HG02623 (cell line): ENCODE data around the gene TOMM5.

Experiments
- ATAC-seq: cut with Tn5 transposase; IDR thresholded peaks from one replicate; pipeline ENCODE4 v1.9.1; 2021; ENCODE audit warnings: moderate library complexity; ENCODE audit not compliant: unreplicated experiment

Gene TOMM5

DNA sequence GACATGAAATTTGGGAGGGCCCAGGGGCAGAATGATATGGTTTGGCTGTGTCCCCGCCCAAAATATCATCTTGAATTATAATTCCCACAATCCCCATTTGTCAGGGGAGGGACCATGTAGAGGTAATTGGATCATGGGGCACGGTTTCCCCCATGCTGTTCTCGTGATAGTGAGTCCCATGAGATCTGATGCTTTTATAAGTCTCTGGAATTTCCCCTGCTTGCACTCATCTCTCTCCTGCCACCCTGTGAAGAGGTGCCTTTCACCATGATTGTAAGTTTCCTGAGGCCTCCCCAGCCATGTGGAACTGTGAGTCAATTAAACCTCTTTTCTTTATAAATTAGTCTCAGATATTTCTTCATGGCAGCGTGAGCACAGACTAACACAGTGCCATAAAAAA lies 27.5 kb downstream of the TOMM5 start:
- no peak for ATAC-seq

DNA sequence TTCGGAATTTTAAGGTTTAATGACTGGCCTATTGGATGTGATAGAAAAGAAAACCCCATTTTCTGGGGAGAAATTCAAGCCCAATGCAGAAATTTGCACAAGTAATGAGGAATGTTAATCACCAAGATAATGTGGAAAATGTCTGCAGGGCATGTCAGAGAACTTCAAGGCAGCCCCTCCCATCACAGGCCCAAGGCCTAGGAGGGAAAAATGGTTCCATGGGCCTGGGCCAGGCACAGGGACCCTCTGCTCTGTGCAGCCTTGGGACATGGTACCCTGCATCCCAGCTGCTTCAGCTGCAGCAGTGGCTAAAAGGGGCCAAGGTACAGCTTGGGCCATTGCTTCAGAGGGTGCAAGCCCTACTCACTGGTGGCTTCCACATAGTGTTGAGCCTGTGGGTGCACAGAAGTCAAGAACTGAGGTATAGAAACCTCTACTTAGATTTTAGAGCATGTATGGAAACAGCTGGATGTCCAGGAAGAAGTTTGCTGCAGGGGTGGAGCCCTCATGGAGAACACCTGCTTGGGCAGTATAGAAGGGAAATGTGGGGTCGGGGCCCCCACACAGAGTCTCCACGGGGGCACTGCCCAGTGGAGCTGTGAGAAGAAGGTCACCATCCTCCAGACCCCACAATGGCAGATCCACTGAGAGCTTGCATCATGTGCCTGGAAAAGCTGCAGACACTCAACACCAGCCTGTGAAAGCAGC lies 28.4 kb downstream of the TOMM5 start:
- ATAC-seq = no peak

DNA sequence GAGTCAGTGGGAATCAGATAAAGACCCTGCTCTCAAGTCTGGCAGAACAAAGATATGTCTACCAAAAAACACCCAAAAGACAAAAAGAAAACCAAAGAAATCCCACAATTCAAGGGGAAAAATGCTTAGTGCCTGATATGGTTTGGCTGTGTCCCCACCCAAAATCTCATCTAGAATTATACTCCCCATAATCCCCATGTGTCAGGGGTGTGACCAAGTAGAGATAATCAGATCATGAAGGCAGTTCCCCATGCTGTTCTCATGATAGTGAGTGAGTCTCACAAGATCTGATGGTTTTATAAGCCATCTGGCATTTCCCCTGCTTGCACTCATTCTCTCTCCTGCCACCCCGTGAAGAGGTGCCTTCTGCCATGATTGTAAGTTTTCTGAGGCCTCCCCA lies 29.6 kb downstream of the TOMM5 start:
- ATAC-seq = no peak

DNA sequence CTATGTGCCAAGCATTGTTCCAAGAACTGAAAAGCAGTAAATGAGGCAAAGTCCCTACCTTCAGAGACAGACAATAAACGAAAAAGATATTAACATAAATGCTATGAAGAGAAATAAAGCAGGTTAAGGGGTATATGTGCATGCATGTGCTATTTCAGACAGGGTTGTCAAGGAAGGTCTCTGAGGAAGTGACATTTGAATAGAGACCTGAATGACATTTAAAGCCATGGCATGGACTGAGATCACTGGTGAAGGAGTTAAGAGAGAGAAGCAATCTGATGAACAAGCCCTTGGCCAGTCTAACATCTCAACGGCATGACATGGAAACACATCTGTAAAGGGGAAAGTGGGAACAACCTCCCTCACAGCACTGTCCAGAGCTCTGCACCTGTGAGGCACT lies 30.7 kb downstream of the TOMM5 start:
- ATAC-seq = no peak

DNA sequence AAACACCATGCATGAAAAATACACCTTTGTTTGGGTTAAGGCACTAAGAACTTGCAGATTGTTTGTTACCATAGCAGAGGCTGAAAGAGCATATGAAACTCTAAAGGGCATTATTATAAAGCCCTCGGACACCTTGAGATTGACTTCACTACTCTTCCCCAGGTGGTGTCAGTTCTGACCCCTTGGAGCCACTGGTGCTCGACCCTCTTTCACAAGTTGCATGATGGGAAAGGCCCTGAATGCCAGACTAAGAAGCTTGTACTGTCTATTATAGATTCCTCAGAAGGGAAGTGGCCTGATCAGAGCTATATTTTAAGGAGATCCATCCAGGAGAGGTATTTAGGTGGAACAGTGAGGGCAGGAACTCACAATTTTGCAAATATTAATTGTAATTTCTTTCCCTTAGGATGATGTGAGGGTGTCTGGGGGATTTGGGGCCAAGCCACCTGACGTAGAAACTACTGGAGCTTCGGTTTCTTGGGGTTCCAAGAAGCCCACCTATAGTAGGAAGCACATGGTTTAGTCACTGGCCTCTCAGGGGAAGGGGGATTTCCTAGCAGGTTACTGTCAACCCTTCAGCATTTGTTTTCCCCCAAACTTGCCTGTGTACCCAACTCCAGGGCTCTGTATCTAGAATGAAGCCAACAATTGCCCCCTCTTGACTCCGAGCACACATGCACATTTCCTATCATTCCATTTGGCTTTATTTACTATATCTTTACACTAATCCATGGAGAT lies 32.4 kb downstream of the TOMM5 start:
- ATAC-seq = no peak

DNA sequence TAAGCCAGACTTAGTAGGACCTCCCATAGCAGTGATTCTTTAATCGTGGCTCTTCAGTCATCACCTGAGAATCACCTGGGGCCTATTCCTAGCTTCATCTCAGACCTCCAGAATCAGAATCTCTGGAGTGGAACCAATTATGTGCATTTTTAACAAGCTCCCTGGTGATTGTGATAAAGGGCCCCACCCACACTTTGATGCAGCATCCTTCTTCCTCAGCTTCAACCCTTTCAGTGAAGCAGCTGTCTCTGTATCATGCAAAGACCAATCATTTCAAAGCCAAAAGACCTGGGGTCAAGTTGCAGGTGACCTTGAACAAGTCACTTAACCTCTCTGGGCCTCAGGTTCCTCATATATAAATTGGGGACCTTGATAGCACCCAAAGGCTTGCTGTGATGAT lies 33.3 kb downstream of the TOMM5 start:
- no peak for ATAC-seq

DNA sequence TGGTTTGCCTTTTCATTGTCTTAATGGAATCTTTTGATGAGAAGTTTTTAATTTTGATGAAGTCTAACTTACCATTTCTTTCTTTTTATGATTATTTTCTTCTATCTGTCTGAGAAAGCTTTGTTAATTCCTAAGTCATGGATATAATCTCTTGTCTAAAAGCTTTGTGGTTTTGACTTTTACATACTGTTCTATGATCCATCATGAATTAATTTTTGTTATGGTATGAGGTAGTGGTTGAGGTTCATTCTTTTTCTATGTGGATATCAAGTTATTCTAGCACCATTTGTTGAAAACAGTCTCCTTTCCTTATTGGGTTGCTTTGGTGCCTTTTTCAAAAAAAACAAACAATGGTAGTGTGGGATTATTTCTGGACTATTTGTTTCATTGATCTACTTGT lies 36.6 kb downstream of the TOMM5 start:
- ATAC-seq = no peak

DNA sequence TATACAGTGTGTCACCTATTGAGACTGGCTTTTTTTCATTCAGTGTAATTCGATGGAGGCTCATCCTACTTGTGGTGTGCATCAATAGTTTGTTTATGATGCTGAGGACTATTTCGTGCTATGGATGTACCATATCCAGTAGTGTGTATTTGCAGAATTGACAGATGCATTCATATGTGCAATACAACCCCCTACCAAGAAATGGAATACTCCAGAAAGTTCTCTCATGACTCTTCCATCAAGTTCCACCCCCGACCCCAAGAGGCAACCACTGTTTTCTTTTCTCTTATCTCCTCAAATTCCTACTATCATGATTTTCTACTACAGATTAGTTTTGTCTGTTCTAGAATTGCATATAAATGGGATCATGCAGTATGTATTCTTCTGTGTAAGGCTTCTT lies 38.1 kb downstream of the TOMM5 start:
- no peak for ATAC-seq

DNA sequence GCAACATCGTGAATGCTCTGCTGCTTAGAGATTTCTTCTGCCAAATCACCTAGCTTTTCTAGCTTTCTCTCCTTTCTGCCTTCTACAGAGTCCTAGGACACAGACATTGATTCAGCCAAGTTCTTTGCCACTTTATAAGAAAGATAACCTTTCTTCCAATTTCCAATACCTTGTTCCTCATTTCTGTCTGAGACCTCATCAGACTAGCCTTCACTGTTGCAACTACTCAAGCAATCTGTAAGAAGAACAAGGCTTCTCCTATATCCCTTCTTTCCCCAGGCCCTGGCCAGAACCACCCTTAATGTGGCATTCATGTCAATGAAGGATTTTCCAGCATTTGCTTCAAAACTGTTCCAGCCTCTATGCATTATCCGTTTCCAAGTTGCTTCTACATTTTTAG lies 40.5 kb downstream of the TOMM5 start:
- no peak for ATAC-seq

DNA sequence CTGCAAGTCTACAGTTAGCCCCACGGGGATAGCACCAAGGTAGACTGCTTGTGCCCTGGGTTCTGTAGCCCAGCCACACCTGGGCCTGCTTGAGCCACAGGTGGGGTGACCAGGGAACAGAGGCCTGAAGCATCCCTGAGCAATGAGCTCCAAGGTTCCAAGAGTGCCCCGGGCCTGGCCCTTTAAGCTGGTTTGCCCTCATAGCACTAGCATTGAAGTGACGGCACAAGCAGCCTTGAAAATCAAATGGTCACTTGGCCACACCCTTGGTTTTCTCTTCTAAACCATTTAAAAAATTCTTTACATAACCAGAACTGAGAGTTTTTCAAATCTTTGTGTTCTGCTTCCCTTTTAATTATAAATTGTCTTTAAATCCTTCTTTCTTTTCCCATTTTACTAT lies 40.9 kb downstream of the TOMM5 start:
- ATAC-seq = no peak

DNA sequence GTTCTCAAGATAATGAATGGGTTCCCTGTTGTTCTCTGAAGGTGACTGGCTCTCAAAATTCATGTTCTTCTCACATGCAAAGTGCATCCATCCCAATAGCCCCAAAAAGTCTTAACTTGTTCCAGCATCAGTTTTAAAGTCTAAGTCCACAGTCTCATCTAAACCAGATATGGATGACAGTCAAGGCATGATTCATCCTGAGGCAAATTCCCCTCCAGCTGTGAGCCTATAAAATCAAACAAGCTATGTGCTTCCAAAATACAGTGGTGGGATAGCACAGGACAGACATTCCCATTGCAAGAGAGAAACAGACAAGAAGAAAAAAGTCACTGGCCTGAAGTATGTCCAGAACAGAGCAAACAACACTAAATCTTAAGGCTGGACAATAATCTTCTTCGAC lies 41.6 kb downstream of the TOMM5 start:
- no peak for ATAC-seq

DNA sequence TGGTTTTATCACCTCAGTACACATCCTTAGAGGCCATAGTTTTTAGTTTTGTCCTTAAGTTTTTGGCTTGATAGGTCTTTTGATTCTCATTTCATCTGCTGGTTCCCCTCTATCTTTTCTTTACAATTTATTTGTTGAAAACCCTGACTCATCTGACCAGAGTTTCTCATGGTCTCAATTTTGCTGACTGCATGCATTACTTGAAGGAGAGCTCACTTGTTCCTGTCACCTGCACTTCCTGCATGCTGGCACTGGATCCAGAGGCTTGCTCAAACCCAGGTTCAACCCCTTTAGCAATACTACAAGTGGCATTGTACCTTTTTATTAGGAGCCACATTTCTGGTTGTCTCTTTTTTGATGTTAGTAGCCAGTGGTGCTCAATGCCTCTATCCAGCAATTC lies 42.9 kb downstream of the TOMM5 start:
- no peak for ATAC-seq

DNA sequence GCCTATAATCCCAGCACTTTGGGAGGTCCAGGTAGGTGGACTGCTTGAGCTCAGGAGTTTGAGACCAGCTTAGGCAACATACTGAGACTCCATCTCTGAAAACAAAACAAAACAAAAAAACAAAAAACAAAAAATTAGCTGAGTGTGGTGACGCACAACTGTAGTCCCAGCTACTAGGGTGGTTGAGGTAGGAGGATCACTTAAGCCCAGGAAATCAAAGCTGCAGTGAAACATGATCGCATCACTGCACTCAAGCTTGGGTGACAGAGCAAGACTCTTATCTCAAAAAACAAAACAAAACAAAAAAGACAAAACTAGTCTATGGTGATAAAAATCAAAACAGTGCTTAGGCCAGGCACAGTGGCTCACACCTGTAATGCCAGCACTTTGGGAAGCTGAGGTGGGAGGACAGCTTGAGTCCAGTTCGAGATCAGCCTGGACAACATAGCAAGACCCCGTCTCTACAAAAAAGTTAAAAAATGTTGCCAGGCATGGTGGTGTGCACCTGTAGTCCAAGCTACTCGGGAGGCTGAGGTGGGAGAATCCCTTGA lies 45.0 kb downstream of the TOMM5 start:
- ATAC-seq = no peak

DNA sequence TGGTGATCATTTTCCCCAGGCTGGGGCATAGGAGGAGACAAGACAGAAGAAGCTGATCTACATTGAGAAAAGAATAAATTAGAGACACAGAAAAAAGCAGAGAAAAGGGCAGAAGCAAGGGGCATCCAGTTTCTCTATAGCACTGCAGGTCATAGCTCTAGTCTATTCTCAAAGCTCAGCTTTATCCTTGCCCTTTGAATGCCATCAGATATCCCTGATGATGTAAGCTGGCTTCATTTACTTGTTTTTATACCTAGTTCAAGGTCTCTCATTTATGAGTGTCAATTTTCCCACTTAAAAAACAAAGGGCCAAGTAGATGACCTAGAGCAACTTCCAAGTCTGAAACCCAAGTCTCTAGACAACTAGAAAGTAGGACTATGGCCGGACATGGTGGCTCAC lies 48.9 kb downstream of the TOMM5 start:
- ATAC-seq = no peak

DNA sequence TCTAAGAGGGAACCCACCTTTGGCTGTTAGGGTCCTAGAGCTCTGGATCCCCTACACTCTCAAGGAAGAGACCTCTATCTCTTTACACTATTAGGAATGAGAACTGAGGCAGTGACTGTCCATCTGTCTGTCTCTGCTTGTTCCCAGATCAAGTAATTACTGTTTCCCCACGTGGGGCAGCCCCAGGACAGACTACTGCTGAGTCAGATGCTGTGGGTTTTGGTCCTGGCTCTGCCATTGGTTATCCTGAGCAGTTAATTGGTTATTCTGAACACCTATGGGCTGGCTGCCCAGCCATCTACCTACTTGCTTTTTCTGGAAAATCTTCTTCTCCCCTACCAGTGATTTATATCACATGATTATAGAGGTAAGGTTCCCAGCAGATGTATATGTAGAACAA lies 49.5 kb downstream of the TOMM5 start:
- ATAC-seq = no peak

DNA sequence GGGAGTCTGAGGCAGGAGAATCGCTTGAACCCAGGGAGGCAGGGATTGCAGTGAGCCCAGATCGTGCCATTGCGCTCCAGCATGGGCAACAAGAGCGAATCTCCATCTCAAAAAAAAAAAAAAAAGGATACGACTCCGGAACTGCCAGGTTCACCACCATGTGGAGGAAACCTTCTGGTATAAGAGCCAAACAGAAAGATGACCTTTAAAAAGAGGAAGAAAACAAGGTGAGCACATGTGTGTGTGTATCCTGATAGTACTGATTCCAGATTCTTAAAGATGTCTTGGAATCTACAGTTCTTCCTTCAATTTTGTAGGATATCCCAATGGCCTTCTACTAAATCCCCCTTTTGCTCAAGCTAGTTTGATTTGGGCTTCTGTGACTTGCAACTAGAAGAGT lies 49.9 kb downstream of the TOMM5 start:
- ATAC-seq = no peak

DNA sequence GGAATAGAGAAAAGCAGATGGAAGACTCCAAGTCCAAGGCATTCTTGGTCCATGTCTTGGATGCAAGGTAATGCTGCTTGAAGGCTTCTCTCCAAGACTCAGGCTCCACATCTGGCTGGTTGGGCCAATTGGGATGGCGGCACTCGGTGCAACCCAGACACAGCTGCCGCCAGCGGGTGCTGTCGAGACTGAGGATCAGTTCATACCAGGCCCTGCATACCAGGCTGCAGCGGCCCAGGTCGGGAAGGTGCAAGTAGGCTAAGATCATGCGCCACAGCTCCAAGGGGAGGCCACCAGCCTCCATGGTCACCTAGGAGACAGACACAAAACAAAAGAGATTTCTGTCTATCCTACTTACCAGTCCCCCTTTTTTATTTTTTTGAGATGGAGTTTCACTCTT lies 50.9 kb downstream of the TOMM5 start:
- no peak for ATAC-seq

DNA sequence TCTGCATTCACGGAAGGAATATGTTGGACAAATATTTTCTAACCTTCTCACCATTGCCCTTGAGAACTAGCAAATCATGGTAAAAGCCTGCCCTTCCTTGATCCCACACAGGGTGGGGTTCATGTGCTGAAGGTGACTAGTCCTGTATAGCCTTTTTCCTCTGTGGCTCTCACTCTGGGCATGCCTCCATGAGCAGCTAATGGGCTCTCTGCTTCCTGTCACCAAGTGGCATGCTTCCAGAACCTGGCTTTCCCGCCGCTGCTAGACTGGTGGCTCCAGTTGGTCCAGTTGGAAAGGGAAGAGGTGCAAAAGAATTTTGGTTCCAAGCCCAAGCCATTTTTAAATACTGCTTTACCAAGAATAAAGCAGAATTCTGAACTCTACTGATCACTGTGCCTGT lies 51.8 kb downstream of the TOMM5 start:
- no peak for ATAC-seq

DNA sequence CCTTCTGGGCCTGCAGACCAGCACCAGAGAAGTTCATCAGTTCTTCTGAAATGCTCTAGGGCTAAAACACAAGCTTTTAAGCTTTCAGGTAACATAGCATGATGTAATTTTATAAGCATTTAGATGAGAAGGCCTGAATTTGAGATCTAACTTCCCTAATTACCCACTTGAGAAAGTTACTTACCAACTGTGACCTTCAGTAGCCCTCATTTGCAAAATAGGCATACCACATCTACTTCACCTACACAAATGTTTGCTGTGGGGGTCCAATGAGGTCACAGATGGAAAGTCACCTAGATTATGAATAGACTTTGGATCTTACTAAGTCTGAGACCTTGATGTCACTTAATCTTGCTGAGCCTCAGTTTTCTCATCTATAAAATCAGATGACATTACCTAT lies 52.8 kb downstream of the TOMM5 start:
- no peak for ATAC-seq
